Esophagus (tissue), 2 donors: ENCODE data around the gene UBQLN3. TPM values are rescaled to one million over a fixed set of nuclear protein-coding genes. Genes with fewer than 3 reads are reported as not detected.

Source experiments
- H3K27ac ChIP-seq, 2 donors: one replicate each; pipeline ENCODE4 v1.5.1; 2013; ENCODE audit warnings: low read depth in 2 of 2, mild to moderate bottlenecking in 2 of 2, inconsistent platforms in 1 of 2, low read length in 1 of 2, moderate library complexity in 1 of 2
- H3K27me3 ChIP-seq, 2 donors: one replicate each; pipeline ENCODE4 v1.6.1; 2013; ENCODE audit warnings: low read length in 2 of 2, control low read depth in 1 of 2, mild to moderate bottlenecking in 1 of 2; ENCODE audit not compliant: insufficient read depth in 2 of 2, control insufficient read depth in 1 of 2
- H3K36me3 ChIP-seq, 2 donors: one replicate each; pipeline ENCODE4 v1.6.1; 2013; ENCODE audit warnings: low read length in 1 of 2; ENCODE audit not compliant: control insufficient read depth in 2 of 2, insufficient read depth in 2 of 2
- H3K4me1 ChIP-seq, 2 donors: one replicate each; pipeline ENCODE4 v1.6.1; 2013; ENCODE audit warnings: low read length in 1 of 2; ENCODE audit not compliant: control insufficient read depth in 2 of 2, insufficient read depth in 2 of 2
- H3K4me3 ChIP-seq, 2 donors: one replicate each; pipeline ENCODE4 v1.5.1; 2013; ENCODE audit warnings: low read length in 2 of 2, mild to moderate bottlenecking in 2 of 2, low read depth in 1 of 2, moderate library complexity in 1 of 2
- H3K9me3 ChIP-seq, 2 donors: one replicate each; pipeline ENCODE4 v1.6.1; 2013; ENCODE audit warnings: mild to moderate bottlenecking in 2 of 2, low read depth in 1 of 2, low read length in 1 of 2, moderate library complexity in 1 of 2; ENCODE audit not compliant: control insufficient read depth in 2 of 2, insufficient read depth in 1 of 2
- WGBS, 2 donors: extraction: QIAGEN DNeasy Blood & Tissue Kit; methylation state at CpG; one replicate each; pipeline ENCODE4 v1.1.7; 2013; 5-methylcytosine and 5-hydroxymethylcytosine counted together
- polyA plus RNA-seq, 2 donors: library from polyadenylated mRNA; stranded (reverse); fragments of 200-250 nt; gene quantifications; one replicate each; pipeline ENCODE4 v1.2.3, GENCODE V29; 2013
- donor health status: healthy with polysubstance abuse.
- donor health status: Bipolar disorder and iron deficiency.

UBQLN3 gene
- polyA plus RNA-seq, result not detected

DNA sequence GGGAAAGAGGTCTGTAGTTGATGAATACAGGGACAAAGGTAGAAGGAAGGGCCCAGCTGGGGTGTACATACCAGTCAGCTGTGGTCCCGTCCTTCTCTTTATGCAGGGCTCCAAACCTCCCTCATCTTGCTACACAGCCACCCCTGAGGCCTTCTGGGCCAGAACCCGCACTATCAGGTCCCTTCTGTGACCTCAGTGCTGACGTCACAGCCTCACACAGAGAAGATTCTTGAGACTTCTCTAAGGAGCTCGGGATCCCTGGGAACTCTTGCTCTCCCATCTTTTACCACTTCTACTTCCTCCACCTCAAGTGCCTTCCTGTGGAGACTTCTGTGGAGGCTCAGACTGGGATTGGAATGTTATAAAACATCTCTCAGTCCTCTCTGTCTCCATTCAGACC, at the start of gene UBQLN3:
TSS of gene UBQLN3 (minus strand) at position 155 of the 400 bp plus-strand sequence. CDS start 399 bp downstream, outside the sequence.
- Histone ChIP-seq H3K36me3 (no peaks in the 10 kb centered on the region), H3K4me1 (no peaks in the 10 kb centered on the region), H3K27me3 (no peaks in the 10 kb centered on the region), H3K9me3 (peaks cover 0 to 2% of the 10 kb centered on the region in 2 donors), H3K27ac (no peak within 1 kb of the TSS), H3K4me3 (no peak within 1 kb of the TSS)
- 68 to 83% methylated on average over 4 of the region's 4 CpGs for WGBS, 2 donors

DNA sequence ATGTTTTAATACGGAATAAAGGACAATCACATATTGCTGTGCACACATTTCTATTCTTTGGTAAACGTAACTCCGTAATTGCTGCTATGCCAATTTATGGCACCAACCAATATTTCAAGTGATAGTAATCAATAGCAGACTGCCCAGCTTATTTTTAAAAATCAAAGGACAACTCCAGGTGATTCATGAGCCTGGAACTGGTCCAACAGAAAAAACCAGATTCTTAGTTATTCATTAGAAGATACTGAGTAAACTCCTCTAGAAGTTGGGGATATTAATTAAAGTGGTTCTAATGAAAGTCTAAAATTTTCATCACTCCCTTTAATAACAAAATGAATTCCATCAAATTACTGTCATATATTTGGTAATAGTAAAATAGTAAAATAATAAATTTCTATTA, 48.0 kb upstream of the UBQLN3 start:
- 46 to 54% methylated on average over 3 of the region's 3 CpGs for WGBS, 2 donors
- H3K36me3 ChIP-seq, result no peaks in the 10 kb centered on the region
- no peaks in the 10 kb centered on the region for H3K9me3 ChIP-seq
- H3K4me3 ChIP-seq, result no peak overlapping the region
- H3K4me1 ChIP-seq, result no peaks in the 10 kb centered on the region
- no peak overlapping the region for H3K27ac ChIP-seq
- no peaks in the 10 kb centered on the region for H3K27me3 ChIP-seq

DNA sequence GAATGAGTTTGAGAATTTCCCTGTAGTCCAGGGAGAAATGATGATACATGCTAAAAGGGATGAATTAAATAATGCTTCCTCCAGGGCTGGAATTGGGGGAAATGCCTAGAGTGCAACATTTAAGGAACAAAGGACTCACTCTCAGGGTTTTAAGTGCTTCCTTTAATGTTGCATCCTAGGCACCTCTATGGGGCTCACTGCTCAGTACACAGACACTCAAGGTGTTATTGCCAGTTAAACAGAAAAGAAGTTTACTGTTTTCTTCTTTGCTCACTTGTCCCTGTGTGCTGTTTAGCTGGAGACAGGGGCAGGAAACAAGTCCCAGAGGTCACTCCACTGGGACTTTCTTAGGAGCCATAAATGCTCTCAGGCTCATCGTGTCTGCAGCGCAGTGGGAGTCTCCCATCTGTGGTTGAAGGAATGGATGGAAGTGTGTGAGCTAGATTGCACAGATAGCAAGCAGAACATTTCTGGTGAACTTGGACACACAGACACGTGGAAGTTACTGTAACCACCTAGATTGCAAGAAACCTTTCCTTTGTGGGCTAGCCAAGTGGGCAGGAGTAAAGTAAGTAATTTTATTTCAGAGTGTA, 46.9 kb upstream of the UBQLN3 start:
- no peaks in the 10 kb centered on the region for H3K4me1 ChIP-seq
- H3K4me3 ChIP-seq, result no peak overlapping the region
- H3K27ac ChIP-seq, result no peak overlapping the region
- H3K27me3 ChIP-seq, result no peaks in the 10 kb centered on the region
- no peaks in the 10 kb centered on the region for H3K36me3 ChIP-seq
- 56 to 69% methylated on average over 3 of the region's 3 CpGs for WGBS, 2 donors
- no peaks in the 10 kb centered on the region for H3K9me3 ChIP-seq

DNA sequence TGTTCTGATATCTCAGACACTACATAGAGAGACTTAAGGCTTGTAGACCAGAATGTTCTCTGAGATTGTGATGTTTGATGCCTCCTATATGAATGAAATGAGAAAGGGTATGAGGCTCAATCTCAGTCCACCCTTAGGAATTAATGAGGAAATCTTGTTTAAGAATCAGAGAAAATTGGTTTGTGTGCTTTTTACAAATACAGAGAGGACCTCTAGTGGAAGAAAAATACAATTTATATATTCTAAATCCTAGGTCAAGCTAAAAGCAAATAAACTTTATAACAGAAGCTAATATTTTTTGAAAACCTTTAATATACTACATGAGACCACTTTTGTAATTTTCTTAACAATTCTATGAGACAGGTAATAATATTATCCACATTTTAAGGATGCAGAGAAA, 43.6 kb upstream of the UBQLN3 start:
- Histone ChIP-seq H3K9me3 (no peaks in the 10 kb centered on the region), H3K4me1 (no peaks in the 10 kb centered on the region), H3K27me3 (no peaks in the 10 kb centered on the region), H3K4me3 (no peak overlapping the region), H3K36me3 (no peaks in the 10 kb centered on the region), H3K27ac (no peak overlapping the region)

DNA sequence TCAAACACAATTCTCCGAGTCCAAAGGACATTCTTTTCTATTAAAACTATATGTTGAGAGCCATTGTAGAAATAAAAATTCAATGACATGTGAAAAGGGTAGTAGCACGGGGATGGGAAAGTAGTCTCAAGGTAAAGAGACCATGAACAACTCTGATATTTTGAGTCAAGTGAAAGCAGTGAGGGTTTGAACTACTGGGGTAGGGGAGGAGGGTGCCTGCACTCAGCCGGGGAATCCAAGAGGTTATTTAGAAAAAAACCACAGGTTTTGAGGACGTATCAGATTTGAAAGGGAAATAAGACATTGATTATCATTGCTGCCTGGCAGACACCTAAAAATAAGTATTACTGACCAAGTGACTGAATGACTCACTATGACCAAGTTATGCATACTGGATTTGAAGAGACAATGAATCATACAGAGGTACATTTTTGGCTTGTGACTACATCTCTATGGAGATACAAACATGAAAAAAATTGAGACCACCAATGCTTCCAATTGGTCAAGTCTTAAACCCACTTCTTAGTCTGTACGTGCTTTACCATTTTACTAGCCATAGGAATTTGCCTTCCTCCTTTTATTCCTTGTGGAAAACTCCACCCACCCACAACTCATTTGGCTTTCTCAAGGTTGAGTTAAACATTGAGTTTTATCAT, 40.8 kb upstream of the UBQLN3 start:
- no peaks in the 10 kb centered on the region for H3K4me1 ChIP-seq
- H3K9me3 ChIP-seq, result no peaks in the 10 kb centered on the region
- H3K27me3 ChIP-seq, result no peaks in the 10 kb centered on the region
- 64 to 70% methylated on average over 5 of the region's 5 CpGs for WGBS, 2 donors
- no peak overlapping the region for H3K4me3 ChIP-seq
- H3K27ac ChIP-seq, result no peak overlapping the region
- H3K36me3 ChIP-seq, result no peaks in the 10 kb centered on the region

DNA sequence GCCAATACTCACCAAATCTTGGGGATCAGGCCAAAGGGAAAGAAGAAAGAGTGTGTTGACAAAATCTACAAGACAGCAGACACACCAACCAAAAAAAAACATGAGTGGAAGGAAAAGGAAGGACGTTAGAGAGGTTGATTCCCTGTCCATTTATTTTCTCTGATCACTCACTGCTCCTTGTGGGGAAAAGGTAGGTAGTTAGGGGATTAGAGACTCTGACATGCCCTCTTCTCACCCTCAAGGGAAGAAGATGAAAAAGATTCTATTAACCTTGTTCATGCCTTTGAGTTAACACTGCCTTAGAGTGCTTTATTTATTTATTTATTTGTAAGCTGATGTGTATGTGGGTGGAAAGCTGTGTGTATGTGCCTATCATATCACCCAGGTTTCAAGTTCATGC, 38.7 kb upstream of the UBQLN3 start, which contains the start of gene OR52H1:
TSS of gene OR52H1 (minus strand) at position 101 of the 400 bp plus-strand sequence. CDS start 3,035 bp downstream, outside the sequence.
- no peaks in the 10 kb centered on the region for H3K4me1 ChIP-seq
- no peaks in the 10 kb centered on the region for H3K27me3 ChIP-seq
- H3K4me3 ChIP-seq, result no peak within 1 kb of the TSS
- no peaks in the 10 kb centered on the region for H3K36me3 ChIP-seq
- no peak within 1 kb of the TSS for H3K27ac ChIP-seq
- no peaks in the 10 kb centered on the region for H3K9me3 ChIP-seq
- WGBS, 2 donors, result 38 to 55% methylated on average over 1 of the region's 1 CpG

DNA sequence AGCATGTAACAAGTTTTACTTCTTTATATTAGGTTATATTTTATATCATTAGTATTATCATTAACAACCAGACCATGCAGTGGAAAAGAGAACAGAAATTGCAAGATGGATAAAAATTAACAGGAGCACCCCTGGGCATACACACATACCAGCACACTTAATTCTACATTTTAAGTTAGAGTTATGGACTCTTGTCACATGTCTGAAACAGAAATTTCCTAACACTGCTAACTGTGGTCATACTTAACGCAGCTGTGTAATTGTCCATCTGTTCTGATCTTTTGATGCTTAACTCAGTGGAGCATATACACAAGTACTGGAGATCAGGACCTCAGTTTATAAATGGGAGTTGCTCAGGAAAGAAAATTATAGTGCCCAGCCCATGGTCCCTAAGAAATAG, 38.2 kb upstream of the UBQLN3 start:
- no peaks in the 10 kb centered on the region for H3K9me3 ChIP-seq
- no peak overlapping the region for H3K4me3 ChIP-seq
- no peak overlapping the region for H3K27ac ChIP-seq
- H3K27me3 ChIP-seq, result no peaks in the 10 kb centered on the region
- H3K36me3 ChIP-seq, result no peaks in the 10 kb centered on the region
- 94 to 95% methylated on average over 1 of the region's 1 CpG for WGBS, 2 donors
- no peaks in the 10 kb centered on the region for H3K4me1 ChIP-seq

DNA sequence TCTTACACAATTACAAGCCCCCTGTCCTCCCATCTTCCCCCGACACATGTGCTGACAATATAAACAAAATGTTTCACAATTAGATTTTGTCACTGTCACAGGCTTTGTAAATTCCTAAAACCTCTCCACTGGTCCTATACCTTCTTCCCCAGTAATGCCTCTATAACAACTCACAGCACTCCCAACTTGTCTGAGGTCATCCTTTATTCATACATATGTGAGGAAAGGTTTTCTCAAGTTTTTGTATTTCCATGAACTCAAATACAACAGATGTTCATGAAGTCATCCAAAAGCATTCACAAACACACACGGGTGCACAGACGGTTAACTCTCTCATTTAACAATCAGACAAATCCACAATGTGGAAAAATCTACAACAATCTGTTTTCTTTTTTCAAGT, 36.7 kb upstream of the UBQLN3 start:
- Histone ChIP-seq H3K27me3 (no peaks in the 10 kb centered on the region), H3K27ac (no peak overlapping the region), H3K36me3 (no peaks in the 10 kb centered on the region), H3K4me3 (no peak overlapping the region), H3K4me1 (no peaks in the 10 kb centered on the region), H3K9me3 (no peaks in the 10 kb centered on the region)
- WGBS, 2 donors, result 87% methylated on average over 3 of the region's 3 CpGs

DNA sequence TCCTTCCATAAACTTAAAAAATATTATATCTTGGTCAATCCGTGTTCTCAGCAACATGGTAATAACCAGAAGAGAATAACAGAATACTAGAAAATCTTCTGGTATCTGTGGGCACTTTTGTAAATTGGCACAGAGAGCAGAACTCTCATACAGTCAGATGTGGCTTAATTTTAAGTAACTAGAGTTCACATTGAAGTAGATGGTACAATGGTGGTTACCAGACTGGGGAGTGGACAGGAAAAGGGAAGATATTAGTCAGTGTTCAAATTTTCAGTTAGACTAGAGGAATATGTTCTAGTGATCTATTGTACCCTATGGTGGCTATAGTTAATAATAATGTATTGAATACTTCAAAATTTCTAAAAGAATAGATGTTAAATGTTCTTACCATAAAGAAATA, 31.7 kb upstream of the UBQLN3 start:
- Histone ChIP-seq H3K9me3 (no peaks in the 10 kb centered on the region), H3K4me3 (no peak overlapping the region), H3K36me3 (no peaks in the 10 kb centered on the region), H3K27ac (no peak overlapping the region), H3K27me3 (no peaks in the 10 kb centered on the region), H3K4me1 (no peaks in the 10 kb centered on the region)
- 24 to 45% methylated on average over 1 of the region's 1 CpG for WGBS, 2 donors

DNA sequence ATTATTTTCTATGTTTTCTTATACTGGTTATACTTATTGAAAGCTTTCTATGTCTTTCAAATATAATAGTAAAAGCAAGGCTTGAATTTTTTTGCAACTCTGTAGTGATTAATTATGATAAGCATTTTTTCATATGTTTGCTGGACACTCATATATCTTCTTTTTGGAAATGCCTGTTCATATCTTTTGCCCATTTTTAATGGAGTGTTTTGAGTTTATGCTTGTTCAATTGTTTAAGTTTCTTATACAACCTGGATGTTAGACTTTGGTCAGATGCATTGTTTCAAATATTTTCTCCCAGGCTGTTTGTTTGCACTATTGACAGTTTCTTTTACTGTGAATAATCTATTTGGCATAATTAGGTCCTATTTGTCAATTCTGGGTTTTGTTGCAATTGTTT, 26.7 kb upstream of the UBQLN3 start:
- Histone ChIP-seq H3K27ac (no peak overlapping the region), H3K9me3 (no peaks in the 10 kb centered on the region), H3K36me3 (no peaks in the 10 kb centered on the region), H3K4me3 (no peak overlapping the region), H3K4me1 (no peaks in the 10 kb centered on the region), H3K27me3 (no peaks in the 10 kb centered on the region)
